CD4-positive, alpha-beta T cell treated with Interleukin-12 subunit alpha and Interleukin-12 subunit beta, for 1 hour (primary cell): Measurements from ENCODE around the gene ZNF48.
A peak's percentile ranks its signal among the peaks of the same experiment; 100 is the strongest.

Experiments used
- DNase-seq: peaks from one replicate; pipeline ENCODE4 v3.0.0-alpha.2; 2020

ZNF48 gene

DNA sequence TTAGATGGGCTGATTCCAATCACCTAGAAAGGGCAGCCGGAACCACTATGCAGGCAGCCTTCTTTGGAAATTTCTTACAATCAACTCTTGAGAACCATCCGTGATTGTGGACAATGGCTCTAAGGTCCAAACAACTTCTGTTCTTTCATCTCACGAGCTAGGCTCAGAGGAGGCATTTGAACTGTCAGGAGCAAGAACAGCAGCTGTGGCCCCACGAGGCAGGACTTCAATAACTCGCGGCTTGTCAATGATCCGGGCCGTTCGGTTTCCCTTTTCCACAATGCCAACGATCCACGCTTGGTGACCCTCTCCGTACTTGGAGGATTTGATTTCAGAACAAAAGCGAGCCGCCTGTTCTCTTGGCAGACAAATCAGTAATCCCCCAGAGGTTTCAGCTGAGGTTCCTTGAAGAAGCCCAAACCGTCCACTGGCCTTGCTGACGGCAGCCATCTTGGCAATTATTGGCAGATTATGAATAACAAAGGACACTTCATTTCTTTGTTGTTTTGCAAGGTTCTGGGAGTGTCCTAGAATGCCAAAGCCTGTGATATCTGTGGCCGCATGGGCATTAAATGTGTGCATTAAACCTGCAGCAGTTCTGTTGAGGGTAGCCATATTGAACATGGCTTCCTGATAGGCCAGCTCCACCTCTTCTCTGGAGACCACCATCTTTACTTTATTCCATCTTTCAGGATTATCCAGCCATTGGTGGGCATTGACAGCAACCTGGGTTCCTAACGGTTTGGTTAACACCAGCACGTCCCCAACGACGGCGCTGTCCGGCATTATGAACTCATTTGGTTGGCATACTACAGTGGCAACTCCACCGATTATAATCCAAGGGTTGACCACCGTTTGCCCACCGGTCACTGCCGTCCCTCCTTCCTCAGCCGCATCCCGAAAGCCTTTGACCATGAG lies 49.3 kb downstream of the ZNF48 start:
- DNase-seq = no peak

DNA sequence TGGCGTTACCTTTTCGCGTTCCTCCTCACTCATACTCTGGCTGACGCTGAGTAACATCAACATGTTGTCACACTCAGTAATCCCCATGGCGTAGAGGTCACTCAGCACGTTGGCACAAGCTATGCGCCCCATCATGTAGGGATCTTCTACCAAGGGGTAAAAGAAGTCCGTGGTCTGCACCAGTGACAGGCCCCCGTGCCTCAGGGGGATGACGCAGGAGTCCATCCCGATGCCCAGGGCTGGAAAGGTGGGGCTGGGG lies 49.9 kb downstream of the ZNF48 start:
- no peak for DNase-seq

DNA sequence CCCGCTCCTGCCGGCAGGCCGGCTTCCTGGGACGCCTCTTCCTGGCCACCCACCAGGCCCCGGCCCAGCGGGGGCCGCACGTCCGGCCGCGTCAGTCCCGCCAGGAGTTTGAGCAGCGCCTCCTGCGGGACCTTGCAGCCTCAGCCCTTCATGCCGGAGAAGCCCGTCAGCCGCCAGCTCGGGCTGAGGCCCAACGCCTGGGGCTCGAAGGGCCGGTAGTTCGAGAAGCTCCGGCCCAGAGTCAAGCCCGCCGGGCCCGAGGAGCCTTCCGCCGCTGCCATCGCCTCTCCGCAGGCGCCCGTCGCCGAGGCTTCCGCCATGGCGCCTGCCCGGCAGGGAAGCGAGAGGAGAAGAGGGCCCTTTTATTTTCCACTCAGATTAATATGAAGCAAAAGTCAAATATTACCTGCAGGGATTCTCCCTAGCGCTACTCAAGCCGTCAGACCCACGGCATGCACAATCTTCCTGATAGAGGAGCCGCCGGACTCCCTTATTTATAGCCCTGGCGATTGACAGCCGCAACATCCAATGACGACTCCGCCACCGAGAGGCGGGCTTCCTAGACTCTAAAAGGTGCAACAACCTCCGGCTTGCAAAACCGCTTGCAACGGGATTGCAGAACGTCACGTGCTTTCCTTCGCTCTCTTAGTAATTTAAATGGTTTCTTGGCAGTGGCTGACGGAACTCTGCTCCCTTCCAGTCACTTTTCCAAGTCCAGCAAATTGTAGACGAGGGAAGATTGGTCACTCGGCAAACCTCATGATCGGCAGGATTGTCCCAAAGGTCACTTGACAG lies 50.4 kb downstream of the ZNF48 start, which contains the start of gene SEPHS2:
TSS of gene SEPHS2 (minus strand) at position 467 of the 795 bp plus-strand sequence. CDS start at position 320, 147 bp downstream.
- peak; percentile 96 for DNase-seq

DNA sequence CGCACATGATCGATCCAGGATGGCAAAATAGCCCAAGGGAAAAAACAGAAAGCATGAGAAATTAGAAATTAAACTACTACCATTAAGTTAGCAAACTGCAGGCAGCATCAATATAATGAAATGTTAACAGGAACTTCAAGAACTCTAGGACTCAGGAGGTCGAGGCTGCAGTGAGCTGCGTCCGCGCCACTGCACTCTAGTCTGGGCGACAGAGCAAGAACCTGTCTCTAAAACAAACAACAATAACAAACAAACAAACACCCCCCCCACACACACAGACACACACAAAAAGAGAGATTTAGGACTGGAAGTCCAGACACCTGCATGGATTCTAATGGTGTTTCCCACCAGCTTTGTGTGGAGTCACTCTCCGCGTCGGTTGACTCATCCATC lies 51.0 kb downstream of the ZNF48 start:
- no peak for DNase-seq

DNA sequence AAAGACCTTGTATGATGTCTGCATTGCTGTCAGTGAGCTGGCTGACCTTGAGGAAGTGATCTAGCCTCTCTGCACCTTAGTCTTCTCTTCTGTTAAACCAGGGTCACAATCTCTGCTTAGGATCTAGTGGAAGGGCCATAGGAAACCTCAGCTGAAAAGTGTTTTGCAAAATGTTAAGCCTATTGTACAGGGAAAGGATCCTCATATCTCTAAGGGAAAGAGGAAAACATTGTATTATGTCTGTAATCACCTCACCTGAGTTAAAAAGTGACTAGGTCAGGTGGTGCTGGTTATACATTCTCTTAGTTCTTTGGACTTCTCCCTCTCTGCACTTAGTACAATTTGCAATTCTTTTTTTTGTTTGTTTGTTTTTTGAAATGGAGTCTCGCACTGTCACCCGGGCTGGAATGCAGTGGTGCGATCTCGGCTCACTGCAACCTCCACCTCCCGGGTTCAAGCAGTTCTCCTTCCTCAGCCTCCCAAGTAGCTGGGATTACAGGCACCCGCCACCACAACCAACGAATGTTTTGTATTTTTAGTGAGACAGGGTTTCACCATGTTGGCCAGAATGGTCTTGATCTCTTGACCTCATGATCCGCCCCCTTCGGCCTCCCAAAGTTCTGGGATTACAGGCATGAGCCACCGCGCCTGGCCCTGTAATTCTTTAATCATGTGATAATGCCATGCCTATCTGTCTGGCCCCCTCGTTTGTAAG lies 52.4 kb downstream of the ZNF48 start:
- DNase-seq = no peak

DNA sequence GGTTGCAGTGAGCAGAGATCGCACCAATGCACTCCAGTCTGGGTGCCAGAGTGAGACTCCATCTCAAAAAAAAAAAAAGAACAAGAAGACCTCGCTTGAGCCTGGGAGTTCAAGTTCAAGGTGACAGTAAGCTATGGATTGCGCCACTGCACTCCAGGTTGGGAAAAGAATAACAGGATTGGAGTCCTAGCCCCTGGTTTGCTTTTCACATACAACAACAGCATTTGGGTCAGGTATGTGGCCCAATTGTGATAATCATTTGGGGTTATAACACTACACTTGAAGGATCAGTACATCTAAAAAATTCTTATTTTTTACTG lies 53.9 kb downstream of the ZNF48 start:
- no peak for DNase-seq
